ENCODE data around the gene SAMSN1.

GRCh38 chr21:14551741-14552140 is 5.6 kb upstream of the SAMSN1 start:
- no peak for TF ChIP-seq CTCF (conservative IDR thresholded peaks at IDR 0.05)
- no peak for TF ChIP-seq ZFX (IDR thresholded peaks at IDR 0.05)

All from C4-2B (cell line).